Measurements from ENCODE around the gene ADAM19.
A peak's percentile ranks its signal among the peaks of the same experiment; 100 is the strongest.

The ADAM19 gene

DNA sequence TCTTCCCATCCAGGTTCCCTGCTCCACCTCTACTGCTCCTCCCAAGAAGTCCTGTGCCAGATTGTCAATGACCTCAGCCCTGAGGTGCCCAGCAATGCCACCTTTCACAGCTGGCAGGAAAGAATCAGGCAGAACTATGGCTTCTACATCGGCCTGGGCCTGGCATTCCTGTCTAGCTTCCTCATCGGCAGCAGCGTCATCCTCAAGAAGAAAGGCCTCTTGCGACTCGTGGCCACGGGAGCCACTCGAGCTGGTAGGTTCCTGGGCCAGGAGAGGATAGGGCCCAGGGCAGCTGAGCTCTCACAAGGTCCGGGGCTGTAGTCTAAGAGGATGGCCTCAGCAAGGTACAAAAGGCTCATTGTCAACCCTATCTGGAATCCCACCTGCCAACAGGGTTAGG, 112.5 kb downstream of the ADAM19 start:
- Histone ChIP-seq H3K4me1 (peaks cover 5% of the 10 kb centered on the region; the same call in 1 of the 2 replicates), H3K9me3 (no peaks in the 10 kb centered on the region), H3K27me3 (ENCODE audit: low read depth) (no peaks in the 10 kb centered on the region), H3K4me3 (no peak overlapping the region), H3K36me3 (replicated peaks) (no peaks in the 10 kb centered on the region)
- DNase-seq (ENCODE audit: low spot score in 2 of 2): no peak
- in situ Hi-C loops (cut with MboI; ENCODE audit: low sequenced_read_pairs): no loop called here

DNA sequence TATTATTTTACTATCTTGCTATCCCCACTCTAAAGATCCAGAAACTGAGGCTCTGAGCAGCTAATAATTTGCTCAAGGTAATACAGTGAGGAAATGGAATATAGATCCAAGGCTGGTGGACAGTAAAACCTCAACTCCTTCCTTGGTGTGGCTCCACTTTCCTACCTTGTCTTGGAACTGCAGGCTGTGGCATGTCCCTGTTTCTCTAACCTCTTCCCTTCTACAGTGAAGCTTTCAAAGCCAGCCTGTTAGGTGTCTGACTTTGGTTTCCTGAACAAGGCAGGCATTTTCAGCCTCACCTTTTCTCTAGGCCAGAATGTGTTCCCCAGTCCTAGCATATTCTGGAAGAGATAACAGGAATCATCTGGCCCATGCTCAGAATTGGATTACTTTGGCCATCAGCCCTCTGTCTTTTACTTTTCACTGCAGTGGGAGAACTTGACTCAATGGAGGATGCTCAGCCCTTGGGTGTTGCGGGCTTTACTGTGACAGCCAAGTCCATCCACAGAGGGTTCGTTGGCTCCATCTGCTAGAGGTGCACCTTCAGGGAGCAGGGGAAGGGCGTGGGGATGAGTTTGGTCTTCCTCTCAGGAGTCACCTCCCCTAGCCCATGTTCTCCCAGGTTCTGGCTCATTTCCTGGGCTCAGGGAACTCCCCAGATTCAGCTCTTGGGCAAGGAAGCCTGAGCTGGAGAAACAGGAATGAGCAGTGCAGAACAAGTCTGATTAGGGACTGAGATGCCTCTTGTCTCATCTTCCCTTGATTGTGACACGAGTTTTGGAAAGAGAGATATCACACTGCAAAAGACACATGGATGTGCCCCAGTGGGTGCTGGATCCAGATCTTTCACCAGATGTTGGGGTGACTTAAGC, 114.4 kb downstream of the ADAM19 start:
- H3K27me3 ChIP-seq (ENCODE audit: low read depth): no peaks in the 10 kb centered on the region
- no peak overlapping the region for H3K4me3 ChIP-seq
- no peak for DNase-seq (ENCODE audit: low spot score in 2 of 2)
- in situ Hi-C loops (cut with MboI; ENCODE audit: low sequenced_read_pairs): no loop called here
- H3K36me3 ChIP-seq (replicated peaks): no peaks in the 10 kb centered on the region
- no peaks in the 10 kb centered on the region for H3K9me3 ChIP-seq
- H3K4me1 ChIP-seq: peaks cover 5% of the 10 kb centered on the region; the same call in 1 of the 2 replicates

GRCh38 chr5:157459715-157460599, 115.6 kb downstream of the ADAM19 start, which contains the start of gene NIPAL4:
Gene NIPAL4, plus strand, starts transcription at chr5:157460213. Its CDS starts 108 bp downstream, at chr5:157460321.
- in situ Hi-C loops (cut with MboI; ENCODE audit: low sequenced_read_pairs): no loop called here
- Histone ChIP-seq H3K9me3 (no peaks in the 10 kb centered on the region), H3K27me3 (ENCODE audit: low read depth) (no peaks in the 10 kb centered on the region), H3K4me1 (peaks cover 5% of the 10 kb centered on the region; the same call in 1 of the 2 replicates), H3K36me3 (replicated peaks) (no peaks in the 10 kb centered on the region), H3K4me3 (peak within 1 kb of the TSS; percentile 23)
- peak in 1 of 2 experiments; percentile 26 for DNase-seq (ENCODE audit: low spot score in 2 of 2)

DNA sequence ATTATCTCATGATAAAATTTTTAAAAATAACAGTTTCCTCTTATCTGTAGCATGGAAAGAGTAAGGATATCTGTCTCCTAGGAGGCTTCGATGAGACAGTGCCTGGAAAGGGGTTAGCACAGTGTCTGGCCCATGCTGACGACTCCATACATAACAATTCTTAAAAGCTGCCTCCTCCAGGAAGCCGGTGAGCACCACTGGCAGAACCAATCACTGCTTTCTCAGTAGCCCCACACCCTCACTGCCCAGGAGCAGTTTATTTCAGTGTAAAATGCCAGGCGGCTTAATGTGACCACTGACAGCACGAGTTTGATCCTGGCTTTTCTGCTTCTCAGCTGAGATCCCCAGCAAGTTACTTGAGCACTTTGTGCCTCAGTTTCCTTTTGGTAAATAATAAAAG, 116.7 kb downstream of the ADAM19 start:
- in situ Hi-C loops (cut with MboI; ENCODE audit: low sequenced_read_pairs): no loop called here
- H3K36me3 ChIP-seq (replicated peaks): no peaks in the 10 kb centered on the region
- H3K4me1 ChIP-seq: no peaks in the 10 kb centered on the region; the same call in 1 of the 2 replicates
- H3K4me3 ChIP-seq: no peak overlapping the region
- DNase-seq (ENCODE audit: low spot score in 2 of 2): no peak
- no peaks in the 10 kb centered on the region for H3K9me3 ChIP-seq
- H3K27me3 ChIP-seq (ENCODE audit: low read depth): no peaks in the 10 kb centered on the region

- H3K4me1 ChIP-seq: no peaks in the 10 kb centered on the region; the same call in 1 of the 2 replicates
- in situ Hi-C loops (cut with MboI; ENCODE audit: low sequenced_read_pairs): no loop called here
- H3K27me3 ChIP-seq (ENCODE audit: low read depth): no peaks in the 10 kb centered on the region
- no peak for DNase-seq (ENCODE audit: low spot score in 2 of 2)
- no peaks in the 10 kb centered on the region for H3K36me3 ChIP-seq (replicated peaks)
- no peaks in the 10 kb centered on the region for H3K9me3 ChIP-seq
- no peak overlapping the region for H3K4me3 ChIP-seq
Measured at GRCh38 chr5:157457391-157457790, 118.2 kb downstream of the ADAM19 start.

GRCh38 chr5:157456301-157456700, 119.3 kb downstream of the ADAM19 start:
- Histone ChIP-seq H3K36me3 (replicated peaks) (no peaks in the 10 kb centered on the region), H3K4me3 (no peak overlapping the region), H3K27me3 (ENCODE audit: low read depth) (no peaks in the 10 kb centered on the region), H3K9me3 (no peaks in the 10 kb centered on the region), H3K4me1 (no peaks in the 10 kb centered on the region; the same call in 1 of the 2 replicates)
- DNase-seq (ENCODE audit: low spot score in 2 of 2): no peak
- in situ Hi-C loops (cut with MboI; ENCODE audit: low sequenced_read_pairs): no loop called here

GRCh38 chr5:157455057-157455456, 120.5 kb downstream of the ADAM19 start:
- no peaks in the 10 kb centered on the region for H3K27me3 ChIP-seq (ENCODE audit: low read depth)
- no peak for DNase-seq (ENCODE audit: low spot score in 2 of 2)
- in situ Hi-C loops (cut with MboI; ENCODE audit: low sequenced_read_pairs): no loop called here
- no peaks in the 10 kb centered on the region for H3K9me3 ChIP-seq
- no peak overlapping the region for H3K4me3 ChIP-seq
- H3K4me1 ChIP-seq: no peaks in the 10 kb centered on the region; the same call in 1 of the 2 replicates
- no peaks in the 10 kb centered on the region for H3K36me3 ChIP-seq (replicated peaks)

DNA sequence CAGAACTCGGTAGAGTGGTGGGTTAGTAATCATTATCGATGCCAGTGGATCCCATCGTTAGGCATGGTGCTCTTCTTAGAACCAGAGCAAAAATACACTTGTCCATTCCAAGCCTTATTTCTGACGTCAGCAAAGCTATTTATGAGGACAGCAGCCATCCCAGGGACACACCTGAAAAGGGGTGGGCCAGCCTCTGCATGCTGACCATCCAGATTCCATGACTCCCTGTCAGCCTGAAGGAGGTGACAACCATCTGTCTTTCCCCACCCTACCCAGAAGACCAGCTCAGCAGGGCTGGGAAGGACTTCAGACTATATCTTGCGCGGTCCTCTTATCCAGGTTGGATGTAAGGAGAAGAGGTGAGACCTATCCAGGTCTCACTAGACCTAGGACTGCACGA, 121.3 kb downstream of the ADAM19 start:
- no peaks in the 10 kb centered on the region for H3K9me3 ChIP-seq
- no peaks in the 10 kb centered on the region for H3K36me3 ChIP-seq (replicated peaks)
- no peaks in the 10 kb centered on the region for H3K27me3 ChIP-seq (ENCODE audit: low read depth)
- H3K4me3 ChIP-seq: no peak overlapping the region
- no peak for DNase-seq (ENCODE audit: low spot score in 2 of 2)
- peaks cover 7% of the 10 kb centered on the region for H3K4me1 ChIP-seq
- in situ Hi-C loops (cut with MboI; ENCODE audit: low sequenced_read_pairs): no loop called here

GRCh38 chr5:157451806-157452205, 123.8 kb downstream of the ADAM19 start:
- in situ Hi-C loops (cut with MboI; ENCODE audit: low sequenced_read_pairs): no loop called here
- DNase-seq (ENCODE audit: low spot score in 2 of 2): no peak
- Histone ChIP-seq H3K36me3 (replicated peaks) (no peaks in the 10 kb centered on the region), H3K4me1 (peaks cover 16% of the 10 kb centered on the region), H3K27me3 (ENCODE audit: low read depth) (no peaks in the 10 kb centered on the region), H3K9me3 (no peaks in the 10 kb centered on the region), H3K4me3 (no peak overlapping the region)

- Histone ChIP-seq H3K4me1 (peaks cover 16% of the 10 kb centered on the region), H3K27me3 (ENCODE audit: low read depth) (no peaks in the 10 kb centered on the region), H3K9me3 (no peaks in the 10 kb centered on the region), H3K36me3 (replicated peaks) (no peaks in the 10 kb centered on the region), H3K4me3 (no peak overlapping the region)
- peak; percentile 71 to 85 for DNase-seq (ENCODE audit: low spot score in 2 of 2)
- in situ Hi-C loops (cut with MboI; ENCODE audit: low sequenced_read_pairs): no loop called here
Measured at GRCh38 chr5:157450024-157450423, 125.6 kb downstream of the ADAM19 start.

- DNase-seq (ENCODE audit: low spot score in 2 of 2): peak in 1 of 2 experiments; percentile 62
- Histone ChIP-seq H3K36me3 (replicated peaks) (no peaks in the 10 kb centered on the region), H3K4me3 (no peak overlapping the region), H3K27me3 (ENCODE audit: low read depth) (no peaks in the 10 kb centered on the region), H3K4me1 (peaks cover 16% of the 10 kb centered on the region), H3K9me3 (no peaks in the 10 kb centered on the region)
- in situ Hi-C loops (cut with MboI; ENCODE audit: low sequenced_read_pairs): no loop called here
Measured at GRCh38 chr5:157449011-157449723, 126.4 kb downstream of the ADAM19 start.

DNA sequence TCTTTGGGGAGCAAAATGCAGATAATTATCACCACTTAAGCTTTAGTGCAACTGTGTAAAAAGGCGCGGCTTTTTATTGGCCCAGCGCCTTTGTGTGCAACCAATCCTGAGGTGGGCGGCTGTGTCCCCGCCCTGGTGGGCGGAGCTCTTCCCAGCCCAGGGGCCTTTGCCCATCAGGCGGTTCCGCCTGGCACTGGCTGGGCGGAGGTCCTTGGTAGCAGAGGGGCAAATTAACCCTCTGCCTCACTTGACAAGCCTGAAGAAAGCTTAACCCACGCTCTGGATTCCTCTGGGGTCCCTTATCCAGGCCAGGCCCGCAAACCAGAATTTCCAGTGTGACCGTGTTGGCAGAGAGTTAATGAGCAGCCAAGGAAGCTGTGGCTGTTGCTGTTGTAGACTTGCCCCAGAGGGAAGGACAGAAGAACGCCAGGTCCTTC, 128.4 kb downstream of the ADAM19 start:
- Histone ChIP-seq H3K4me3 (no peak overlapping the region), H3K4me1 (peaks cover 16% of the 10 kb centered on the region), H3K9me3 (no peaks in the 10 kb centered on the region), H3K36me3 (replicated peaks) (no peaks in the 10 kb centered on the region), H3K27me3 (ENCODE audit: low read depth) (no peaks in the 10 kb centered on the region)
- peak in 1 of 2 experiments; percentile 25 for DNase-seq (ENCODE audit: low spot score in 2 of 2)
- in situ Hi-C loops (cut with MboI; ENCODE audit: low sequenced_read_pairs): no loop called here

GRCh38 chr5:157446412-157446935, 129.1 kb downstream of the ADAM19 start:
- in situ Hi-C loops (cut with MboI; ENCODE audit: low sequenced_read_pairs): no loop called here
- no peaks in the 10 kb centered on the region for H3K9me3 ChIP-seq
- DNase-seq (ENCODE audit: low spot score in 2 of 2): no peak

More at GRCh38 chr5:157446412-157446935, 129.1 kb downstream of the ADAM19 start:
- Histone ChIP-seq H3K36me3 (replicated peaks) (no peaks in the 10 kb centered on the region), H3K4me1 (peaks cover 16% of the 10 kb centered on the region), H3K27me3 (ENCODE audit: low read depth) (no peaks in the 10 kb centered on the region), H3K4me3 (no peak overlapping the region)

Data from HAP-1 (cell line).